Germinal center (tissue), 1 donor: Measurements from ENCODE around the gene PRSS8.

Source experiments
- DNase-seq: peaks from one replicate; pipeline ENCODE4 v3.0.0; 2012; ENCODE audit warnings: mixed read lengths, low spot score

The PRSS8 gene

DNA sequence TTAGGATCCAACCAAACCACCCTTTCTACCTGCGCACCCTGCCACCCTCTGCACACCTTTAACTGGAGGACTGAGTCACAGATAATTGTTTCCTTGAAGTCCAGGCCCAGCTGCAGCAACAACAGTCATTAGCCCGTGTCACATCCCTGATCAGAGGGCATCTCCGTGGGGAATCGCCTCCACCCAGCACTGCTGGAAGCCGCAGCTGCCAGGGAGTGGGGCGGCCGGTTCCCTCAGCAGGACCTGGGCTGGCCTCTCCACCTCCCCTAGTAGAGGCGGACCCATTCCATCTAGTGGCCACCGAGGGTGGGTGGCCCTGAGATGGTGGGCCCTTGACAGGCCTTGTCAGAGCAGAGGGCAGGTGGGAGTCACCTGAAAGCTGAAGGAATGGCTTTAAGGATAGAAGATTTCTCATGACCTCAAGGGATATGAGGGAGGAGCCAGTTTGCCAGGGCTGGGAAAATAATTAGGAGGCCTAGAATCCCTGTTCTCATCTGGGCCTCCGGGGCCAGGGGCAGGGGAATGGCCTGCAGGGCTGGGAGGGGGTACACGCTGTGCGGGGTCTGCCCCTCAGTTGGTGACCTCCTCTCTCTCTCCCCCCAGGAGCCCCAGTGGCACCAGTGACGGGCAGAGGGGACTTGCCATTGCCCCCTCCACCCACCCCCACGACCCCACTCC is 53.0 kb downstream of the PRSS8 start:
- no peak for DNase-seq
